Stimulated activated CD8-positive, alpha-beta memory T cell treated with anti-CD3 and anti-CD28 coated beads, Interleukin-4, amount 100 ng/mL, for 24 hours (primary cell): ENCODE results near the gene EFR3B.

ENCODE experiments used
- DNase-seq: peaks from one replicate; pipeline ENCODE4 v3.0.0-alpha.2; 2020; ENCODE audit warnings: low read depth

The EFR3B gene

DNA sequence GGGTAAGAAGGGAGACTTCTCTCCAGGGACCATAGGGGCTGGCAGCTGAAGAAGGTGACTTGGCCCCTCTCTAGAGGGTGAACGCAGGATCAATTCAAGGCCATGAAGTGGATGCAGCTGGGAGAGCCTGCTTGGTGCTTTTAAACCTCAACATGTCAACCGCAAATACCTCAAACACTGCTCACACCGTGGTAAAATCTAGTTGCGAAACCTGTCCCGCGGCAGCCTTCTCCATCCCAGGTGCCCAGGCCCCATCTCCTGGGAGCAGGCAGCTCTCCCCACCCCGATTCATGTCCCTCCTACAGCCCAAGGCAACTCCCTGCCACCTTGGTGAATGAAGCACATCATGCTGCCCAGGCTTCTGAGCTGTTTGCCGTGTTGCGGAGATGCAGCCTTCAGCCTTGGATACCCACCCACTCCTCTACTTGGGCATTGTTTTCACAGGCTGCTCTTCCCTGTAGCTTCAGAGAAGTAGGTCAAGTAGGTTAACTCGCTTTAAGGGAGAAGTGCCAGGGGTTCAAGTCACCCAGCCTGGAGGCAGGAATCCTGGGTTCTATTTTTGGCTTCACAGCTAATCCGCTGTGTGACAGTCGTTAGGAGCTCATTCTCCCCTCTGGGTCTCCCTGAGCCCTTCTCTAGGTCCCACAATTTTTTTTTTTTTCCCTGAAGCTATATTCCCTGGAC is 6.2 kb upstream of the EFR3B start:
- no peak for DNase-seq

DNA sequence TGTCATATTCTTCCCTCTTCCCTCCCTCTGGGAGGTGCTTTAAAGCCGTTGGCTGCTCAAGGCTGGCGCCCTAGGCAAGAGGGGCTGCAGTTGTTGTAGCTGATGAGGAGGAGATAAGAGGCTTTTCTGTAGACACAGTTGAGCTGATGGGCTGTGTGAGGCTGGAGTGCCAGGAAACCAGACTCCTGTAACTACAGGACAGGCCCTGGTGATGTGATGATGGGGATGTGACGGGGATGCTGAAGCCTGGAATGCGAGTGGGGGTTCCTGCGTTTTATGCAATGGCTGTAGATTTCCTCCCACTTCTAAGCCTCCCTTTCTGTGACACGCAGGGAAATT is 5.7 kb upstream of the EFR3B start:
- DNase-seq, result no peak

DNA sequence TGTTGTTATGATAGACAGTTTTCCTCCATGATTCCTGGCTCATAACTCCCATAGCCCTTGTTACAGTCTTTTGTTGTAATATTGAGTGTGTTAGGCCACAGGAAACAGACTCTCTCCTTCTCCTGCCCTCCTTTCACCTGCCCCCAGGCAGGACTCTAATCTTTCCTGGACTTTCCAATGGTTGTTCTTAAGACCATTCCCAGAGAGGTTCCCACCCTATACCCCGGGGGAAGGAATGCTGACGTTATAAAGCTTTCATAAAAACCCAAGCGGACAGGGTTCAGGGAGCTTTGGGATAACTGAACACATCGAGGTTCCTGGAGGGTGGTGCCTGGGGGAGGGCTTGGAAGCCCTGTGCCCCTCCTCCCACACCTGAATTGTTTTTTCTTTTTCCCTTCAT is 2.8 kb upstream of the EFR3B start:
- no peak for DNase-seq

DNA sequence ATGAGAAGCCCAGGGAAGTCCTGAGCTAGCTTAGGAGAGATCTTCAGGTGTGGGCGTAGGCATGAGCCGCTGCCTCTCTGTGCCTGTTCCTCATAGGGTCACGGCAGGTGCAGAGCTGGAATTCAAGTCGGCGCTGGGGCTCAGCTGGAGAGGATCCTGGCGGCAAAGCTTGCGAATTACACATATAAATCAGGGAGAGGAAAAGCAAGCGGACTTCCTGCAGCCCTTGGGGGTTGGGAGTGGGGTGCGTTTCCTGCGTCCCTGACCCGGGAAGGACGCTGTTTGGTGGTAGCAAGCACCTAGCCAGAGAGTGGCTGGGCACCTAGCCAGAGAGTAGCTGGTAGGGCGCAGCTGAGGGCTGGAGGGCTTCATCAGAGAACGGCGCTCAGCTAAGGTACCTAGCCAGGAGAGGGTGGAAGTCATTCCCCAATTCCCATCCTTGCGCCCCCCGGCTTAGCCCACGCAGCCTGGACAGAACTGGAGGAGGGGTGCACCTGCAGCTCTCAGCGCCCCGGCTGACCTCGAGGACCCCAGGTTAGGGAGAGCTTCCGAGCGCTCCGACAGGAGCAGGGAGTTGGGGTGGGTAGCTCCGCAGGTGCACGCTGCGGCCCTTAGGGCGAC is 459 bp upstream of the EFR3B start:
- no peak for DNase-seq

DNA sequence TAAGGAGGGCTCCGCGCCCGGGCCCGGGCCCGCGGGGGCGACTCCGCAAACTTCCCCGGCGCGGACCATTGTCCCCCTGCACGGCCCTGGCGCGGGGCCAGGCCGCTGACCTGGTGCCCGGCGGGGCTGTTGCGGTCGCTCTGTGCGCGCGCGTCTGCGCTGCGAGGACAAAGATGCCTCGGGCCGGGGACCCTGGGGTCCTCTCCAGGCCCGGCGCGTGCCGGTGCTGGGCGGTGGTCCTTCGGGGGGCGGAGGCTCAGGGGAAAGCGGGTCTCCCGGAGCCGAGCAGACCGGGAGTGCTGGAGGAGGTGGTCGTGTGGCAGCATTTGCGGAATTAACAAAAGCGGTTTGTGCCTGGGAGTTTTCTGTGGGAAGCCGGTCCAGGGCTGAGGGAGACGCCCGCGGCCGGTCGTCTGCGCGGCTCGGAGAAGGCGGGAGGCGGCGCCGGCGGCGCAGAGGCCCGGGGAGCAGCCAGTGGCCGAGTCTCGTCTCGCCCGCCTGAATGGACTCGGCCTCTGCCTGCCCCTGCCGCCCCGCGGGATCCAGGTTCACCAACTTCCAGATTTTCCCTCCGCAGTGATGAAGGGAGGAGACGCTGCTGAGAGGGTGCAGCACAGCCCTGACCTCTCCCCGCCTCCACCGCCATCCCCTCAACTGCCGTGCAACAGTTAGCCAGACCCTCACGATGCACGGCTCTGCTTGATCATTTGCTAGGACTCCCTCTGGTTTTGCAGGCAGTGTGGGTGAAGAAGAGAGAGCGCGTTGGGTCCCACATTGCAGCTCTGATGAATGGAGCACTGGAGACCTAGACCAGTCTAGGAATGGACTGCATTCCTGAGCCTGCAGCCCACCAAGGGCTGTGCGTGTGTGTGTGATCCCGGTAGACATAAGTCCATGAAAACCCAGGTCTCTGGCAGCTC is 705 bp downstream of the EFR3B start:
- no peak for DNase-seq

DNA sequence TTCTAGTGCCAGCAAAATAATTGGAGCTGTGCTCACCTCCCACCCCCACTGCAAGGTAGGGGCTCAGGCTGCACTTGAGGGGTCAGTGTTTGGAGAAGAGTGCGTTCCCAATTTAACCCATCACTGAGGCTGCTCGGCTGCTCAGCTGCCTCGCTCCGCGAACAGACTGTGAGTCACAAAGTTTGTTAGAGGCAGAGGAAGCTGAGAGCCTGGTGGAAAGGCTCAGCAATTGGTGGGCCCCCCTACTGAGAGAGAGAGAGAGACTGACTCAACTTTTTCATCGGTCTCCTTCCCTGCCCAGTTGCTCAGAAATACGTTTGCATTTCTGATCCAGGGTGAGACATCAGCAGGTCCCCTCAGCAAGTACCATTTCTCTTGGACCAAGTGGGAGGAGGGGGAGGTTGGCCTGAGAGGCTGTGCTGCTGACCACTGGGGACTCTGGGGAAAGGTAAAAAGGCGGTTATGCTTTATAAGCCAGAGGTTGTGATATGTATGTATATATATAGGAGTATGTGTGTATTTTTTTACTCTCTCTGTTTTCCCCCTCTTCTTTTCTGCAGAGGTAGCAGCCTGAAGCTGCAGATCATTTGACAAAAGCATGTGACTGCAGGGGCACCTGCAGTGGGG is 1.5 kb downstream of the EFR3B start:
- DNase-seq, result peak; percentile 44

DNA sequence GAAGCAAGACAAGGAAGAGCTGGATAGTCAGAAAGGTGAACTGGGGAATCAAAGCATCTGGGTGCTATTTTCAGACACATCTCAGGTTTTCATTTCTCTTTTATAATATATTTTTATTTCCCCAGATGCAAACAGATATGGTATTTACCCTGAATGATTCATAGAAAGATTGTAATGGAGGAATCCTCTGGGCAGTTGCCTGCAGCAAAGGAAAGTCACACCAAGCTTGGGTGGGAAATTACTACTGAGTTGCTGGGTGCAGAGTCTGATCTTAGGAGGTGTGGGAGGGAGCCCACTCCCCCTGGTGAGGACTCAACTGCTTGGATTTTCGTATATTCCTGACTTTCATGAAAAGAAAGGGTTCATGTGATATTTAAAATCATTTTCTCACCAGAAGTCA is 2.1 kb downstream of the EFR3B start:
- DNase-seq, result no peak

DNA sequence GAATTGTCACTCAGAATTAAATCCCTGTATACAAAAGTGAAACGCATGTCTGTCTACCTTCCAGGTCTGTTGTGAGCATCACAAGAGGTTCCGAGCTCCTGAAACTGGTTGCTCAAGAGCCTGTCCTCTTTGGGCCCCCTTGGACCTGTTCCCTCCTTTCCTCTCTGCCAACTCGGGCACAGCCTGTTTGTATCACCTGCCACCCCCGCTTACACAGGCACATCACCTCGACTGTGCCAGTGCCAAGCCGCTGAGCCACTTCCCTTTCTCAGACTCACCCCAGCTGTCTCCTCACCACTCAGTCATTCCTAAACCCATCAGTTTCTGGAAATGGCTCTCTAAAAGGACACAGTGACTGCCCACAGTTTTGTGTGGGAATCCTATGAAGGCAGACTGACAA is 3.1 kb downstream of the EFR3B start:
- no peak for DNase-seq

DNA sequence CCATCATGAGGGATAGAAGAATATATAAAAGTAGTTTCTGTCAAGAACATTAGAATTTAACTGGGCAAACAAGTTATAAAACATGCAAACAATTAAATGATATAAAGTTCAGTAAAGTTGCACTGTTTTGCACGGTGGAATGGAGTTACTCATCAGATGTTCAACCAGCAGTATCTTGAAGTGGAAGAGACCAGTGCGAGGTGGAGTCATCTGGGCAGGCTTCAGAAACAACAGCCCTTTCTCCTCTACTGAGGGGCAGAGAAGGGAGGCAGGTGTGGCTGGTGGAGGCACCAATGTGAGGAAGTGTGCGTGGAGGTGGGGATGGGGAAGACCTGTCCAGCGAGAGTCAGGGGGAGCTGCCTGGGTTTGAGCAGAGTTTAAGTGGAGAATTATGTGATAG is 7.5 kb downstream of the EFR3B start:
- no peak for DNase-seq

DNA sequence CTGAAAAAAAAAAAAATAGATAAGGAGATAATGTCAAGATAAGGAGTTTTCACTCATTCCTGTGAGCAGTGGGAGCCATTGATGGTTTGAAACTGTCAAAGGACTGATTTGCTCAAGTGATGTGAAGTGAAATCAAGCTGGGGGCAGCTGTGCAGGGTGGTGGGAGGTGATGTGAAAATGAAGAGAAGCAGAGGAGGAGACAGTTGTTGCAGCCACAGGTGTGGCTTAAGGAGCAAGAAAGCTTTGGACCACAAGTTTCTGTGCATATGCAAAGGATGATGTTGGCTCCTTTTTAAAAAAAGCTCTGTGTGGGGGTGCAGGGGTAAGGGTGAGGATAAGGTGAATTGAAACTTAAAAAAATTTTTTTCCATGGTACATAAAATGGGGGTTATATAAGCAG is 8.3 kb downstream of the EFR3B start:
- no peak for DNase-seq

DNA sequence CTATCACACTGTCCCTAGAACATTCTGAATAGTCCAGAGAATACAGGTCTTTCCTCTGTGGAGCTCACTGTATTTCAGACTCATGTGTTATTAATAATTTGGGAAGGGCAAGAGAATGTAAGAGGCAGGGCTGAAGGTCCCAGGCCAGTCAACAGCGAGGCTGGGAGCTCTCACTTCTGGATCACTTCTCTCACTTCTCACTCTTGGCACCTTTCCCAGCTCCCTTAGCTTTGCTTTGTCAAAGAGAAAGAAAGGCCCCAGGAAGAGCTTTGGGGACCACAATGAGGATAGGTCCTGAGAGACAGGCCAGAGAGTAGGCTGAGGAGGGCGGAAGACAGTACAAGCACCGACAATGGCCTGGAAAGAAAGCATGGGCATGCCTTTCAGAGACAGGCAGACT is 11.2 kb downstream of the EFR3B start:
- no peak for DNase-seq

DNA sequence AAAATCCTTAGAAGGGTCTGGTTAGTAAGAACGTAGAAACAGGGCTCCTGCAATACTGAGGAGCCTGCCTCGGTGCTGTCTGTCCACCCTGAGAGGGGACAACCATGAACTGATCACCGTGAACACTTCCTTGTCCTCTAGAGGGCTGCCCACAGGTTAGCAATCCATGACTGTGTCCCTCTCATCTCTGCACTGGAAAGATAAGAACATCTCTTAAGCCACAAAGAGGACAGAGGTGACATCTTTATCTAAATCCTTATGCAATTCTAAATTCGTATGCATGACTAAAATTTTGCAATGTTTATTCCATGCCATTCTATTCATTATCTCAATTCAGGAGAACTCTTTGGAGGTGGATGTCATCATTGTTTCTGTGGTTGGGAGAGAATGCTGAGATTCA is 12.8 kb downstream of the EFR3B start:
- DNase-seq, result no peak

DNA sequence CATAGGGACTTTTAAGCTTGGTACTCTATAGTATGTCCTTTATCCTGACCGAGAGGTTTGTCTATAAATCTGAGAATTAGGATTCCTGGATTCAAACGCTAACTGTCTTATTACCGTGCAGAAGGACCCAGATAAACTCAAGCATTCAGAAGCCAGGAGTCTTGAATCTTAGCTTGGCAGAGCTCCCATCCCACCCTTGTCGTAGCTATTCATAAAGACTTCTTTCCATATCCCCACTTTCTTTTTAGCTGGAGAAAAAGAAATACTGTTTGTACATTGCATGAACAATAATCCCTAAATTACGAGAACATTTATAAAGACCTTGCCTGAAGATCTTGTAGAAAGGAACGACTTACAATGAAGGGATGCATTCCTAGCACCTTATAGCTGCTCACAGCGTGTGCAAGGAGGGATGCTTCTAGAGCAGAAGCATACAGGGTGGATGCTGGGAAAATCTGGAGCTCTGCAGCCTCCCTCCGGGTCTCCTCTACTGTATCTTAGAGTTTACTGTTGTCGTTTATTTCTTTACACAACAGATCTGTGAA is 13.6 kb downstream of the EFR3B start:
- DNase-seq, result no peak

DNA sequence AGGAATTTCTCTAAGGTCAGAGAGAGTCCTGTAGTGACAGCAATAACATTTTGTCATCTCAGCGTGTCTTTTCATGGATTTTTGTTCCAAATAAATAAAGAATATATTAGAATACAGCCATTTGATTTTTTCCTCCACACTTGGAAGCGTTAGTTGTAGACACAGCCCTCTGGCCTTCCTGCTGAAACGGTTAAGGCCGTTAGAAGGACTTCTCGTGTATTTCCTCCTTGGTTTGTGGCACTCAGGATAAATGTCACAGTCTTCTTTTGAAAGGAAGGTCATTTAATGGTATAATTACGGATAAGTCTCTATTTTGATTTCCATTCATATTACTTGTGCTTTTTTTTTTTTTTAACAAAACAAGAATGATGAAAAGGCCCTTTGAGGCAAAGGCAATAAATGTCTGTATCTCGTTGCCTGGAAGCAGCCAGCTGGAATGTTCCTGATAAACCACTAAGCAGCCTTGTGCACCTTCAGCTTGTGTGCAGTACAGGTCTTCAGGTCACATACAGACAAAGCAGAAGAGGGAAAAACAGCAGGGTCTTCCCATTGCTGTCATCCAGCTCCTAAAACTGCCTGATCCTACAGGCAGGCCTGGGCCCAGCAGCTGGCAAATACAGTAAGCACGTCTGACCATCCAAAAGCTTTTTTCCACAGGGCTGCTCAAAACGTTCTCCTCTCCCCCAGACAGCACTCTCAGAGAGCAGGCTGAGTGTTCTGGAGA is 14.4 kb downstream of the EFR3B start:
- no peak for DNase-seq

DNA sequence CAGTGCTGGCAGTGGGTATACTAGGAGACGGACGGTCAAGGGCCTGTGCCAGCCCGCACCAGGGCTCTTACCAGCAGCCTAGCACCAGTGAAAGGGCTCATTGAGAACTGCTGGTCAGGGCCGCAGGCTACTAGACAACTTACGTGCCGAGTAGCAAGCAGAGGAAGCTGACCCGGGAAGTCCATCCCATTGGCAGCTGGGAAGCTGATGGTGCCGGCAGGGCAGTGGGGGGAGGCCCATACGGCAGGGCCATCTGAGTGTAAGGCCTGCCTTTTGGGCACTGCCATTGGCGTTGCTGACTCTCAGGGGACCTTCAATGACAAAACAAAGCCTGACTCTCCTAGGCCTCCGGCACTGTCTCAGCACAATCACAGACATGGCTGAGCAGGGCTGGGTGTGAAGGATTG is 20.6 kb downstream of the EFR3B start:
- DNase-seq, result no peak

DNA sequence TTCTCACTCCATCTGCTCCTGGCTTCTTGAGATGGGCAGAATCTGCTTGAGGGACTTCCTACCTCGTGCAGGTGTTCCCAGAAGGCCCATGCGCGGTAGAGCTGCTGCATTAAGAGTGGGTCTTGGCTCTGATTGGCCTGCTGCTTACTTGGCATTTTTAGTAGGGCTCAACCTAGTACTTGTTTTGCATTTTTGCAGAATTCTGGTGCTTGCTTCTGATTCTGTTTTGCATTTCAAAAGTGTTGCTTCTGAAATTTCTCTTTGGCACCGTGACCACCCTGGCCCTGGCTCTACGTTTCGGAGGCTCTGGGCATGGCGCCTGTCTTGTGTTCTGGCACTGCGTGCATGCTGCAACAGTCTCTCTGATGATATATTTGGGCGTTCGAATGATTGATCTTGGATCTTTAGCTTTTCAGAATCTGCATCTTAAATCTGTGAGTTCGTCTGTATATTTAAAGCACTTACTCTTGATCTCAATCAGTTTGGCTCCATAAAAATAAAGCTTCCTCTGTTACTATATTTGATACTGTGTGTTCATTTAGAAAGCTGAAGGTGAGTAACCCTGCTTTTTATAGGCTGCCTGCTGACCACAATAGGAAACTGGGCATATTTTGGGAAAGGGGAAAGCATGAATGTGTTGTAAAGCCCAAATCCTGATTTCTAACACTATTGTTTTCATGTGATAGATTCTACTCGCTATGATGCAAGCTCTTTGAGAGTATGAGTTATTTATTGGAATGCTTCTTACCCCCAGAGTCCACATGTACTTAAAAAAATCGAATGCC is 22.2 kb downstream of the EFR3B start:
- no peak for DNase-seq

DNA sequence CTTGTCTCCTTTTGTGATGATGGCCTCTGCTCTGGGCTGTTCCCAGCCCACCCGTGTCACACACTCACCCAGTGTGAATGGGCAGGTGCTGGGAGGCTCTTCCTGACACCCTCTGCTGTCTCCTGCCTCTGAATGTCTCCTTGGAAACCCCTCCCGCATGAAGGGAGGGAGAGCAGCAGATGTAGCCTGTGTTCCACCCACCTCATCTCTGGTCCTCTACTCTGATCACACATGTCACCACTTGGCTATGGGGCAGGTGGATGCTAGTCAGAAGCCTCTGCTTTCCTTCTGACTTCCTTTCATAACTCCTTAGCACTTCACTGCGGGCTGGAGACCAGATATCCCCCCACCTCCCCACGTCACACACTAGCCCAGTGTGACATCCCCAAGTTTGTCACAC is 23.9 kb downstream of the EFR3B start:
- no peak for DNase-seq

DNA sequence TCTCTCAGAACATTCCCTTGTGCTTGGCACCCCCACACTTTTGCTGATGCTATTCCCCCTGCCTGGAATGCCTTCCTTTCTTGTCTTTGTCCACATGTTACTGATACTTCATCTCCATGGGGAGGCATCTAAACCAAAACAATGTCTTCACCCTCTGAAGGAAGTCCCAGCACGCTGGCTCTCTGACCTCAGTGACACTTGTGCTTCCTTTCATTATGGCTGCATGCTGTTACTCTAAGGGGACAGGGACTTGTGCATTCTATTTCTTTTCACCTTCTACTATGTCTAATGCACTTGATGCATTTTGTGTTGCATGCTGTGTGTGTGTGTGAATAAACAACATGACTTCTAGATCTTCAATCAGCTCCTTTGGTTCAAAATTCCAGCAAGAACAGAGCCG is 24.6 kb downstream of the EFR3B start:
- no peak for DNase-seq

DNA sequence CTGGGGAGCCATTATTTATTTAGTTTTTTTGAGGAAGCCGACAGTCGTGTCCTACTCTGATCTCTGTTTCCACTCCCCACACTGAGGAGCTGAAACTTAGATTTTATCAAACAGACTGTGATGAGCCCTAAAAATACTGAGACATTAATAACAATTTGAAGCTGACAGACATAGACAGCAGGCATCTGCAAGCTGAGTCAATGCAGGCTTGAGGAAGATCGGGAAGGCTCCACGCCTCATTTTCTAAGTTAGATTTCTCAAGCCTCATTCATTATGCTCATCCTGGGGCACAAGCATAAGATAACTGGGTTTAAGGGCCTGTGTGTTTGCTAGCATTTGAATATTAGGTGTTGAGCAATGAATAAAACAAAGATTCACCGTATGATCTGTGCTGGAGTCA is 26.3 kb downstream of the EFR3B start:
- DNase-seq, result no peak

DNA sequence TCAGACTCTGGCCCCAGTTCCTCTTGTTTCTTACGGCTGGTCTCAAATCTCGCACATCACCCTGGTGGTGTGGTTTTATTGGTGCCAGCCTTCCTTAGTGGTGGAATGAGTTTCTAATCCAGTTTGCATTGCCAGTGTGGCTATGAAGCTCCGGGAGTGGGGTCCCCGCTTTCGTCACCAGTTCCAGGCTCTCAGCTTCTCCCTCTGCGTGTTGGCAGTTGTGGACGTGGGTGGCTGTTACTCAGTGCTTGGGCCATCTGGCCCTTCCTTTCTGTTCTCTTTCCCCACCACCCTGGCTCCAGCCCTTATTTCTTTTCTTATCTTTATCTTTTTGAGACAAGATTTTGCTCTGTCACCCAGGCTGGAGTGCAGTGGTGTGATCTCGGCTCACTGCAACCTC is 30.1 kb downstream of the EFR3B start:
- DNase-seq, result no peak

DNA sequence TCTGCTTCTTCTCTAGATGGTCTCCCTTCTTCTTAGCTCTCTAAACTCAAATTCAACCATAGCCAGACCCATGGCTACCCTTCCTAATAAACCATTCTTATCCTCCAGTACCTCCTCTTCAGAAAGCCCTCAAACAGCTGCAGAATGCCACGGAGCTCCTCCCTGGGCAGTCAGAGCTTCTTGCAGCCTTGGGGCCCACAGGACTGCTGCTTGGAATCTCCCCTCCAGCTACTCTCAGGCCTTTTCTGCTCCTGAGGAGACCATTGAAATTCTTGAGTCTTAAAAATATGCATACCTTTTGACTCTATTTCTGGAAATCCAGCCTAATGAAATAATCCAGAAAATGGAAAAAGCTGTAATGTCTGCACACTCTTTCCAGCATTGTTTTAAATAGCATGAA is 30.7 kb downstream of the EFR3B start:
- DNase-seq, result no peak
